Lower lobe of right lung (tissue), 2 donors: ENCODE data around the gene L3MBTL4. TPM values are rescaled to one million over a fixed set of nuclear protein-coding genes. Genes with fewer than 3 reads are reported as not detected.

Experiments used
- ATAC-seq, 2 donors: fragments of 200-7000 bp; cut with Tn5 transposase; one replicate each; pipeline ENCODE4 v1.9.1; 2020 to 2022; ENCODE audit warnings: mild to moderate bottlenecking in 2 of 2, moderate library complexity in 2 of 2
- DNase-seq: peaks from one replicate; pipeline ENCODE4 v3.0.0-alpha.2; 2020
- H3K27ac ChIP-seq: fragments of 200-600 bp; one replicate; pipeline ENCODE4 v1.8.0; 2022
- H3K27me3 ChIP-seq: fragments of 200-600 bp; one replicate; pipeline ENCODE4 v1.8.0; 2022; ENCODE audit warnings: low read depth
- H3K36me3 ChIP-seq: fragments of 200-600 bp; one replicate; pipeline ENCODE4 v1.8.0; 2022; ENCODE audit warnings: mild to moderate bottlenecking
- H3K4me1 ChIP-seq: fragments of 200-600 bp; one replicate; pipeline ENCODE4 v1.8.0; 2022
- H3K4me3 ChIP-seq: fragments of 200-600 bp; one replicate; pipeline ENCODE4 v1.8.0; 2022; ENCODE audit warnings: mild to moderate bottlenecking
- H3K9me3 ChIP-seq: fragments of 200-600 bp; one replicate; pipeline ENCODE4 v1.8.0; 2022
- CTCF ChIP-seq: fragments of 200-600 bp; IDR thresholded peaks from one replicate; pipeline ENCODE4 v1.8.0; 2022; ENCODE audit warnings: antibody characterized with exemption, mild to moderate bottlenecking
- intact Hi-C: fragments of 100-400 bp; cut with DNase I; formaldehyde crosslinking; loops from one replicate; pipeline ENCODE4 v1.11.0; 2022
- total RNA-seq: library from RNA; stranded (reverse); fragmentation: NEBNext Ultra II Directional; extraction: Animal tissue kit (Norgen Biotek cat#: 25700); gene quantifications from one replicate; pipeline ENCODE4 v1.2.1, GENCODE V29; 2021
- donor health status: DM: no; HTN: yes; CAD: no; lungs with severe emphysema.

L3MBTL4 gene
- total RNA-seq, 1 donor from 2014 or later, result 16.9 TPM

GRCh38 chr18:5964596-5964995 is 450.1 kb downstream of the L3MBTL4 start:
- H3K27ac ChIP-seq, result no peak overlapping the region
- intact Hi-C loops, result no loop called here
- no peaks in the 10 kb centered on the region for H3K9me3 ChIP-seq
- H3K4me3 ChIP-seq, result no peak overlapping the region
- H3K4me1 ChIP-seq, result no peaks in the 10 kb centered on the region
- H3K27me3 ChIP-seq, result no peaks in the 10 kb centered on the region
- no peak for ATAC-seq
- H3K36me3 ChIP-seq, result no peaks in the 10 kb centered on the region
- no peak for TF ChIP-seq CTCF
- DNase-seq, result no peak

GRCh38 chr18:5964108-5964507 is 450.6 kb downstream of the L3MBTL4 start:
- Histone ChIP-seq H3K4me3 (no peak overlapping the region), H3K27ac (no peak overlapping the region), H3K36me3 (no peaks in the 10 kb centered on the region), H3K9me3 (no peaks in the 10 kb centered on the region), H3K27me3 (no peaks in the 10 kb centered on the region), H3K4me1 (no peaks in the 10 kb centered on the region)
- ATAC-seq (no peak), DNase-seq (no peak)
- TF ChIP-seq CTCF, result no peak
- intact Hi-C loops, result no loop called here

GRCh38 chr18:5963267-5963666 is 451.4 kb downstream of the L3MBTL4 start:
- H3K36me3 ChIP-seq, result no peaks in the 10 kb centered on the region
- H3K27me3 ChIP-seq, result no peaks in the 10 kb centered on the region
- no peak for TF ChIP-seq CTCF
- ATAC-seq, result no peak
- intact Hi-C loops, result no loop called here
- H3K9me3 ChIP-seq, result no peaks in the 10 kb centered on the region
- H3K4me1 ChIP-seq, result no peaks in the 10 kb centered on the region
- H3K4me3 ChIP-seq, result no peak overlapping the region
- no peak for DNase-seq
- H3K27ac ChIP-seq, result no peak overlapping the region

- intact Hi-C loops, result no loop called here
- Histone ChIP-seq H3K4me3 (no peak overlapping the region), H3K36me3 (no peaks in the 10 kb centered on the region), H3K4me1 (no peaks in the 10 kb centered on the region), H3K9me3 (no peaks in the 10 kb centered on the region), H3K27me3 (no peaks in the 10 kb centered on the region), H3K27ac (no peak overlapping the region)
- TF ChIP-seq CTCF, result no peak
- ATAC-seq (no peak), DNase-seq (no peak)
Observed at GRCh38 chr18:5962362-5962761, 452.3 kb downstream of the L3MBTL4 start.

GRCh38 chr18:5961828-5962150 is 452.9 kb downstream of the L3MBTL4 start:
- Histone ChIP-seq H3K9me3 (no peaks in the 10 kb centered on the region), H3K36me3 (no peaks in the 10 kb centered on the region), H3K4me1 (no peaks in the 10 kb centered on the region), H3K27me3 (no peaks in the 10 kb centered on the region), H3K4me3 (no peak overlapping the region), H3K27ac (no peak overlapping the region)
- ATAC-seq, result no peak
- no peak for DNase-seq
- no peak for TF ChIP-seq CTCF
- intact Hi-C loops, result no loop called here
